ENCODE results near the gene PRKCA.
"Not testable (repeated sequence)": the region's sequence is repeated elsewhere in the genome, so short reads cannot be mapped to it uniquely, and the experiment has no call there.

The PRKCA gene

GRCh38 chr17:66331038-66331816 is 28.8 kb downstream of the PRKCA start:
- DNase-seq = no peak

GRCh38 chr17:66335797-66336196 is 33.4 kb downstream of the PRKCA start:
- DNase-seq = no peak

GRCh38 chr17:66337268-66337667 is 34.9 kb downstream of the PRKCA start:
- DNase-seq = no peak

GRCh38 chr17:66337866-66338485 is 35.6 kb downstream of the PRKCA start:
- peak; percentile 2 for DNase-seq

- no peak for DNase-seq
Observed at GRCh38 chr17:66338937-66339336, 36.5 kb downstream of the PRKCA start.

- no peak for DNase-seq
Observed at GRCh38 chr17:66339561-66339960, 37.1 kb downstream of the PRKCA start.

- DNase-seq = no peak
Observed at GRCh38 chr17:66340720-66341119, 38.3 kb downstream of the PRKCA start.

GRCh38 chr17:66341462-66341861 is 39.0 kb downstream of the PRKCA start:
- DNase-seq = no peak

- DNase-seq = not testable (repeated sequence)
Observed at GRCh38 chr17:66342263-66342662, 39.9 kb downstream of the PRKCA start.

- no peak for DNase-seq
Observed at GRCh38 chr17:66343531-66344078, 41.2 kb downstream of the PRKCA start.

- no peak for DNase-seq
Observed at GRCh38 chr17:66344473-66344872, 42.1 kb downstream of the PRKCA start.

GRCh38 chr17:66345264-66345663 is 42.9 kb downstream of the PRKCA start:
- no peak for DNase-seq

GRCh38 chr17:66345949-66346638 is 43.7 kb downstream of the PRKCA start:
- DNase-seq = not testable (repeated sequence)

GRCh38 chr17:66347661-66348514 is 45.5 kb downstream of the PRKCA start:
- peak; percentile 66 for DNase-seq

GRCh38 chr17:66348584-66349165 is 46.3 kb downstream of the PRKCA start:
- peak; percentile 31 for DNase-seq

- DNase-seq = peak; percentile 42
Observed at GRCh38 chr17:66349521-66350254, 47.3 kb downstream of the PRKCA start.

GRCh38 chr17:66350576-66350975 is 48.2 kb downstream of the PRKCA start:
- DNase-seq = not testable (repeated sequence)

GRCh38 chr17:66351033-66351432 is 48.6 kb downstream of the PRKCA start:
- no peak for DNase-seq

- no peak for DNase-seq
Observed at GRCh38 chr17:66351701-66352100, 49.3 kb downstream of the PRKCA start.

GRCh38 chr17:66353937-66354401 is 51.6 kb downstream of the PRKCA start:
- no peak for DNase-seq

- no peak for DNase-seq
Observed at GRCh38 chr17:66354472-66354871, 52.1 kb downstream of the PRKCA start.

All from NCI-H1092 (cell line).